AG04450 (cell line): ENCODE measurements around the gene TMEM167B. TPM values are rescaled to one million over a fixed set of nuclear protein-coding genes. Genes with fewer than 3 reads are reported as not detected.

Experiments used
- CTCF ChIA-PET: fragments of 300-600, 350-600 bp; formaldehyde crosslinking; extraction: SDS; loops from one replicate; lab custom pipeline; 2022; ENCODE audit warnings: antibody characterized with exemption, inconsistent platforms; lab: Charles Lee
- POLR2A ChIA-PET: fragments of 350-600 bp; formaldehyde crosslinking; extraction: SDS; loops from one replicate; lab custom pipeline; 2021; ENCODE audit warnings: antibody characterized with exemption, inconsistent platforms; lab: Yijun Ruan, JAX
- DNase-seq: peaks from one replicate; pipeline ENCODE4 v3.0.0-alpha.2; 2011; ENCODE audit warnings: low read depth, low spot score
- H3K27ac ChIP-seq: one replicate; pipeline ENCODE4 v1.5.1; 2012; ENCODE audit warnings: low read depth, low read length, control low read depth
- H3K27me3 ChIP-seq: one replicate; pipeline ENCODE4 v1.6.0; 2012; ENCODE audit warnings: low read length; ENCODE audit not compliant: control insufficient read depth, insufficient read depth
- H3K4me3 ChIP-seq: 2 replicates; pipeline ENCODE4 v1.5.1; 2011; ENCODE audit warnings: mild to moderate bottlenecking, low read depth, low read length, control low read depth
- H3K9me3 ChIP-seq: 2 replicates; pipeline ENCODE4 v1.5.1; 2012; ENCODE audit warnings: low read length; ENCODE audit not compliant: control insufficient read depth, insufficient read depth
- CTCF ChIP-seq: IDR thresholded peaks from 2 replicates; pipeline ENCODE4 v1.5.1; 2011; ENCODE audit warnings: low read depth, low read length, control low read depth, inconsistent platforms
- polyA plus RNA-seq: library from polyadenylated mRNA; depleted of rRNA; stranded (reverse); fragments of >200 nt; gene quantifications from 2 replicates; pipeline ENCODE4 v1.2.3, GENCODE V29; 2011

TMEM167B gene
- polyA plus RNA-seq, 1 experiment = 38.8 TPM

GRCh38 chr1:109056064-109056463, 34.5 kb upstream of the TMEM167B start:
- DNase-seq = no peak
- Histone ChIP-seq H3K4me3 (no peak overlapping the region), H3K27ac (no peak overlapping the region), H3K9me3 (no peaks in the 10 kb centered on the region; the same call in 1 of the 2 replicates), H3K27me3 (no peaks in the 10 kb centered on the region)
- ChIA-PET CTCF (no interaction called here), POLR2A (no interaction called here)
- no peak for TF ChIP-seq CTCF

GRCh38 chr1:109059026-109059425, 31.5 kb upstream of the TMEM167B start:
- ChIA-PET POLR2A (no interaction called here), CTCF (interaction anchor here (0.5 to 1.6 kb wide), 2 partner anchors 8 to 54 kb away, joined by 3 to 4 read pairs; a partner anchor contains a TSS)
- Histone ChIP-seq H3K27me3 (no peaks in the 10 kb centered on the region), H3K27ac (no peak overlapping the region), H3K4me3 (no peak overlapping the region), H3K9me3 (no peaks in the 10 kb centered on the region)
- no peak for DNase-seq
- no peak for TF ChIP-seq CTCF

GRCh38 chr1:109060707-109061106, 29.9 kb upstream of the TMEM167B start:
- DNase-seq = no peak
- Histone ChIP-seq H3K27me3 (no peaks in the 10 kb centered on the region), H3K9me3 (no peaks in the 10 kb centered on the region), H3K4me3 (no peak overlapping the region), H3K27ac (peak overlapping the region; percentile 11)
- TF ChIP-seq CTCF = no peak
- CTCF ChIA-PET = interaction anchor here (0.9 to 1.2 kb wide), 2 partner anchors 33 to 52 kb away, joined by 3 read pairs; a partner anchor contains a TSS
- POLR2A ChIA-PET = interaction anchor here (0.6 to 1.4 kb wide), 3 partner anchors 15 to 39 kb away, joined by 3 to 4 read pairs (median 4); partner anchors contain the start of gene TAF13

- no peak for TF ChIP-seq CTCF
- CTCF ChIA-PET = interaction anchor here (0.9 to 1.2 kb wide), 2 partner anchors 34 to 51 kb away, joined by 3 read pairs; a partner anchor contains a TSS
- Histone ChIP-seq H3K9me3 (no peaks in the 10 kb centered on the region), H3K27ac (no peak overlapping the region), H3K27me3 (no peaks in the 10 kb centered on the region), H3K4me3 (no peak overlapping the region)
- DNase-seq = no peak
- POLR2A ChIA-PET = interaction anchor here (0.6 to 1.4 kb wide), 3 partner anchors 15 to 39 kb away, joined by 3 to 4 read pairs (median 4); partner anchors contain the start of gene TAF13
These were observed 29.4 kb upstream of the TMEM167B start for GRCh38 chr1:109061183-109061582.

GRCh38 chr1:109065137-109065536, 25.4 kb upstream of the TMEM167B start:
- no peak for TF ChIP-seq CTCF
- ChIA-PET POLR2A (interaction anchor here (1.2 kb wide), 1 partner anchor 11 kb away, joined by 3 read pairs; the partner anchor contains the start of gene TAF13), CTCF (no interaction called here)

More at GRCh38 chr1:109065137-109065536, 25.4 kb upstream of the TMEM167B start:
- H3K27me3 ChIP-seq = no peaks in the 10 kb centered on the region
- H3K4me3 ChIP-seq = no peak overlapping the region
- no peaks in the 10 kb centered on the region for H3K9me3 ChIP-seq
- no peak overlapping the region for H3K27ac ChIP-seq
- DNase-seq = no peak
